SK-N-SH (cell line): Measurements from ENCODE around the gene TAS2R16.

Source experiments
- CHD2 ChIP-seq: fragments of 150-350 bp; IDR thresholded peaks from 2 replicates; pipeline ENCODE4 v1.6.1; 2018; ENCODE audit warnings: low read length; ENCODE audit not compliant: partially characterized antibody
- ELF1 ChIP-seq: IDR thresholded peaks from 2 replicates; pipeline ENCODE4 v1.4.0; 2012
- FOXJ3 ChIP-seq: sonication (generic); formaldehyde crosslinking; IDR thresholded peaks from 2 replicates; pipeline ENCODE4 v1.5.1; 2020; ENCODE audit warnings: mild to moderate bottlenecking, missing genetic modification reagents
- GABPA ChIP-seq: IDR thresholded peaks from 2 replicates; pipeline ENCODE4 v1.4.0; 2012; ENCODE audit warnings: low read depth, mild to moderate bottlenecking
- POLR2AphosphoS5 ChIP-seq: IDR thresholded peaks from 2 replicates; pipeline ENCODE4 v1.6.1; 2012; ENCODE audit warnings: low read depth, low read length
- RAD21 ChIP-seq: IDR thresholded peaks from 2 replicates; pipeline ENCODE4 v1.6.1; 2012; ENCODE audit warnings: mild to moderate bottlenecking, low read length
- REST ChIP-seq: IDR thresholded peaks from 2 replicates; pipeline ENCODE4 v1.6.1; 2012; ENCODE audit warnings: mild to moderate bottlenecking, low read depth, low read length, moderate library complexity
- TCF12 ChIP-seq: IDR thresholded peaks from 2 replicates; pipeline ENCODE4 v1.4.0; 2012
- USF1 ChIP-seq: IDR thresholded peaks from 2 replicates; pipeline ENCODE4 v1.4.0; 2012; ENCODE audit warnings: low read depth, borderline replicate concordance
- USF2 ChIP-seq: fragments of 150-350 bp; IDR thresholded peaks from 2 replicates; pipeline ENCODE4 v1.6.1; 2017; ENCODE audit warnings: antibody characterized with exemption, low read length, low read depth, borderline replicate concordance
- ZBTB33 ChIP-seq: IDR thresholded peaks from 2 replicates; pipeline ENCODE4 v1.4.0; 2012; ENCODE audit warnings: low read depth, borderline replicate concordance
- TF ChIP-seq, protein P1 (sequence below): fragments of 200-600 bp; sonication (generic); IDR thresholded peaks from 2 replicates; pipeline ENCODE4 v1.6.1; 2017; ENCODE audit warnings: antibody characterized with exemption, mild to moderate bottlenecking, moderate library complexity
- TF ChIP-seq, protein P2 (sequence below): IDR thresholded peaks from 2 replicates; pipeline ENCODE4 v1.4.0; 2012; ENCODE audit warnings: low read depth

GRCh38 chr7:123012435-123012834 is 16.9 kb upstream of the TAS2R16 start:
- TF ChIP-seq, protein P1, sequence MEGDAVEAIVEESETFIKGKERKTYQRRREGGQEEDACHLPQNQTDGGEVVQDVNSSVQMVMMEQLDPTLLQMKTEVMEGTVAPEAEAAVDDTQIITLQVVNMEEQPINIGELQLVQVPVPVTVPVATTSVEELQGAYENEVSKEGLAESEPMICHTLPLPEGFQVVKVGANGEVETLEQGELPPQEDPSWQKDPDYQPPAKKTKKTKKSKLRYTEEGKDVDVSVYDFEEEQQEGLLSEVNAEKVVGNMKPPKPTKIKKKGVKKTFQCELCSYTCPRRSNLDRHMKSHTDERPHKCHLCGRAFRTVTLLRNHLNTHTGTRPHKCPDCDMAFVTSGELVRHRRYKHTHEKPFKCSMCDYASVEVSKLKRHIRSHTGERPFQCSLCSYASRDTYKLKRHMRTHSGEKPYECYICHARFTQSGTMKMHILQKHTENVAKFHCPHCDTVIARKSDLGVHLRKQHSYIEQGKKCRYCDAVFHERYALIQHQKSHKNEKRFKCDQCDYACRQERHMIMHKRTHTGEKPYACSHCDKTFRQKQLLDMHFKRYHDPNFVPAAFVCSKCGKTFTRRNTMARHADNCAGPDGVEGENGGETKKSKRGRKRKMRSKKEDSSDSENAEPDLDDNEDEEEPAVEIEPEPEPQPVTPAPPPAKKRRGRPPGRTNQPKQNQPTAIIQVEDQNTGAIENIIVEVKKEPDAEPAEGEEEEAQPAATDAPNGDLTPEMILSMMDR = no peak
- TF ChIP-seq USF1 = no peak
- no peak for TF ChIP-seq USF2
- TF ChIP-seq POLR2AphosphoS5 = no peak
- no peak for TF ChIP-seq CHD2
- no peak for TF ChIP-seq FOXJ3
- TF ChIP-seq, protein P2, sequence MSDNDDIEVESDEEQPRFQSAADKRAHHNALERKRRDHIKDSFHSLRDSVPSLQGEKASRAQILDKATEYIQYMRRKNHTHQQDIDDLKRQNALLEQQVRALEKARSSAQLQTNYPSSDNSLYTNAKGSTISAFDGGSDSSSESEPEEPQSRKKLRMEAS = no peak
- TF ChIP-seq REST = no peak
- TF ChIP-seq TCF12 = no peak
- TF ChIP-seq ZBTB33 = no peak
- TF ChIP-seq ELF1 = no peak
- TF ChIP-seq RAD21 = no peak
- no peak for TF ChIP-seq GABPA
